Kidney epithelial cell (primary cell): ENCODE data around the gene ZNF14. TPM values are rescaled to one million over a fixed set of nuclear protein-coding genes. Genes with fewer than 3 reads are reported as not detected.
"Not testable (repeated sequence)": the region's sequence is repeated elsewhere in the genome, so short reads cannot be mapped to it uniquely, and the experiment has no call there.

Experiments used
- DNase-seq: peaks from one replicate; pipeline ENCODE4 v3.0.0-alpha.2; 2010; ENCODE audit warnings: low read depth
- H3K27me3 ChIP-seq: 2 replicates; pipeline ENCODE4 v1.6.0; 2011; ENCODE audit warnings: low read length; ENCODE audit not compliant: control insufficient read depth, insufficient read depth
- H3K36me3 ChIP-seq: 2 replicates; pipeline ENCODE4 v1.5.1; 2011; ENCODE audit warnings: low read length; ENCODE audit not compliant: control insufficient read depth, insufficient read depth
- H3K4me3 ChIP-seq: 2 replicates; pipeline ENCODE4 v1.5.1; 2011; ENCODE audit warnings: low read depth, mild to moderate bottlenecking, control low read depth, low read length
- total RNA-seq: library from RNA; depleted of rRNA; stranded (reverse); fragments of >200 nt; gene quantifications from 2 replicates; pipeline ENCODE4 v1.2.3, GENCODE V29; 2015
- TF ChIP-seq, protein P1 (sequence below): IDR thresholded peaks from 2 replicates; pipeline ENCODE4 v1.5.1; 2011; ENCODE audit warnings: mild to moderate bottlenecking, moderate library complexity, low read length, control low read depth, inconsistent platforms; ENCODE audit not compliant: insufficient read depth, poor library complexity, severe bottlenecking

The ZNF14 gene
- total RNA-seq, 1 donor from 2014 or later, result 4.0 TPM

GRCh38 chr19:19747357-19748220, 14.7 kb upstream of the ZNF14 start:
- Histone ChIP-seq H3K4me3 (no peak overlapping the region), H3K36me3 (no peaks in the 10 kb centered on the region), H3K27me3 (no peaks in the 10 kb centered on the region)
- no peak for DNase-seq
- TF ChIP-seq, protein P1, sequence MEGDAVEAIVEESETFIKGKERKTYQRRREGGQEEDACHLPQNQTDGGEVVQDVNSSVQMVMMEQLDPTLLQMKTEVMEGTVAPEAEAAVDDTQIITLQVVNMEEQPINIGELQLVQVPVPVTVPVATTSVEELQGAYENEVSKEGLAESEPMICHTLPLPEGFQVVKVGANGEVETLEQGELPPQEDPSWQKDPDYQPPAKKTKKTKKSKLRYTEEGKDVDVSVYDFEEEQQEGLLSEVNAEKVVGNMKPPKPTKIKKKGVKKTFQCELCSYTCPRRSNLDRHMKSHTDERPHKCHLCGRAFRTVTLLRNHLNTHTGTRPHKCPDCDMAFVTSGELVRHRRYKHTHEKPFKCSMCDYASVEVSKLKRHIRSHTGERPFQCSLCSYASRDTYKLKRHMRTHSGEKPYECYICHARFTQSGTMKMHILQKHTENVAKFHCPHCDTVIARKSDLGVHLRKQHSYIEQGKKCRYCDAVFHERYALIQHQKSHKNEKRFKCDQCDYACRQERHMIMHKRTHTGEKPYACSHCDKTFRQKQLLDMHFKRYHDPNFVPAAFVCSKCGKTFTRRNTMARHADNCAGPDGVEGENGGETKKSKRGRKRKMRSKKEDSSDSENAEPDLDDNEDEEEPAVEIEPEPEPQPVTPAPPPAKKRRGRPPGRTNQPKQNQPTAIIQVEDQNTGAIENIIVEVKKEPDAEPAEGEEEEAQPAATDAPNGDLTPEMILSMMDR, result no peak

DNA sequence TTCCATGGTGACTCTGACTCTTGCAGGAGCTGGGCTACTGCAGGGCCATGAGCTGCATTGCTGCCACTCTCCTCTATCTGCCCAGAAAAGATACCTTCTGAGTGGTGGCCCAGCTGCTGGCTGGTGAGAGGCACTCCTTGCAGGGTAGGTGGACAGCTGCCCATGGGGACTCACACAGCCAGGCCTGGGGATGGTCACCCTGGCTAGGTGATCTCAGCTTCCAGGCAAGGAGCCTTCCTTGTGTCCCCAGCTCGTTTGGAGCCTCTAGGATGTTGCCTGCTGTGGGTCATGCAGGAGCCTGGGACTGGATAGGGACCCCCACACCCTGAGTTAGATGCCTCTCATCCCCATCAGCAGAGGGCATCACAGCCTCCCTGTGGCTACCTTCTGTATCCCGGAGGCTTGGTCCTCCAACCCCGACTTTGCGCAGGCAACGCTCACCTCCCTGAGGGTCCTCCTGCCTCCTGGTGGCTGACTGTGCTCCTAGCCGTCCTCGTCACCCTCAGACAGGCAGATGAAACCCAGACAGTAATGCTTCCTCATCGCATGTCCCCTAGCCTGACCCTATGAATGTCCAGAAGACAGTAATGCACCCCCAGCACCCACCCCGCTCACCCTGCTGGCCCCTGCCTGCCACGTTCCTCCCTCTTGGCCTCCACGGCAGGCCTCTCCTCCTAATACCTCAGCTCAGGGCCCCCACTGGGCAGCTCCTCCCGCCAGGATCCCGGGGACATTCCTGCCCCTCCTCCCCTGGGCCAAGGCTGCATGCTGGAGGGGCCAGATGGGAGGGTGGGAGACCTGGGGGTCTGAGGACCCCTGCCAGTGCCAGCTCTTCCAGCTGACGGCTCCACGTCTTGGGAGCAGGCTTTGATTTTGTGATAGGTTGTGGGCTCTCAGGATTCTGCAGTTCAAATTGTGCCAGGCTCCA, 13.6 kb upstream of the ZNF14 start:
- no peaks in the 10 kb centered on the region for H3K27me3 ChIP-seq
- no peaks in the 10 kb centered on the region for H3K36me3 ChIP-seq
- DNase-seq, result no peak
- TF ChIP-seq, protein P1, result no peak
- H3K4me3 ChIP-seq, result no peak overlapping the region

GRCh38 chr19:19745496-19746285, 12.8 kb upstream of the ZNF14 start:
- Histone ChIP-seq H3K36me3 (no peaks in the 10 kb centered on the region), H3K4me3 (no peak overlapping the region), H3K27me3 (no peaks in the 10 kb centered on the region)
- no peak for DNase-seq
- TF ChIP-seq, protein P1, result no peak

- Histone ChIP-seq H3K36me3 (no peaks in the 10 kb centered on the region), H3K27me3 (no peaks in the 10 kb centered on the region), H3K4me3 (no peak overlapping the region)
- TF ChIP-seq, protein P1, result no peak
- no peak for DNase-seq
Measured at GRCh38 chr19:19744641-19745040, 11.7 kb upstream of the ZNF14 start.

DNA sequence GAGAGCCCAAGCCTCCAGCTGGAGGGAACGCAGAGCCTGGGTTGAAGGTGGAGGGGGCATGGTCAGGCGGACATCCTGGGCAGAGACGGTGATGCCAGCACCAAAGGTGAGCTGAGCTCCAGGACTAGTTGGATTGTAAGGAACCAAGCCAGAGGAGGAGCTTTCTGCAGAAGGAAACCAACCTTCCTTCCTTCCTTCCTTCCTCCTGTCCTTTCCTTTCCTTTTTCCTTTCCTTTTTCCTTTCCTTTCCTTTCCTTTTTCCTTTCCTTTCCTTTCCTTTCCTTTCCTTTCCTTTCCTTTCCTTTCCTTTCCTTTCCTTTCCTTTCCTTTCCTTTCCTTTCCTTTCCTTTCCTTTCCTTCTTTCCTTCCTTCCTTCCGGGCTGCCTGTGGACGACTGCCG, 11.0 kb upstream of the ZNF14 start:
- H3K36me3 ChIP-seq, result not testable (repeated sequence)

More for the DNA sequence above, 11.0 kb upstream of the ZNF14 start:
- not testable (repeated sequence) for H3K27me3 ChIP-seq, H3K4me3 ChIP-seq, DNase-seq
